HG03432 (cell line): ENCODE data around the gene DNAAF1.
"Not testable (repeated sequence)": the region's sequence is repeated elsewhere in the genome, so short reads cannot be mapped to it uniquely, and the experiment has no call there.

Source experiments
- ATAC-seq: cut with Tn5 transposase; IDR thresholded peaks from one replicate; pipeline ENCODE4 v1.9.1; 2021; ENCODE audit warnings: mild to moderate bottlenecking, moderate library complexity; ENCODE audit not compliant: unreplicated experiment

The DNAAF1 gene

GRCh38 chr16:84182680-84183571, 37.8 kb downstream of the DNAAF1 start:
- no peak for ATAC-seq

- no peak for ATAC-seq
These were observed 38.4 kb downstream of the DNAAF1 start for GRCh38 chr16:84183572-84183875.

GRCh38 chr16:84183911-84184591, 38.9 kb downstream of the DNAAF1 start:
- ATAC-seq: no peak

- ATAC-seq: no peak
These were observed 39.7 kb downstream of the DNAAF1 start for GRCh38 chr16:84184775-84185174.

GRCh38 chr16:84186685-84187437, 41.8 kb downstream of the DNAAF1 start, which contains the start of gene TAF1C:
Gene TAF1C (minus strand): TSS chr16:84187057. CDS start chr16:84184988, 2,069 bp downstream.
- ATAC-seq: peak; percentile 96

GRCh38 chr16:84190731-84191388, 45.8 kb downstream of the DNAAF1 start, which contains the start of gene ADAD2:
Gene ADAD2 (plus strand): TSS chr16:84191157. CDS start chr16:84191231, 74 bp downstream.
- no peak for ATAC-seq

- ATAC-seq: no peak
These were observed 46.4 kb downstream of the DNAAF1 start for GRCh38 chr16:84191466-84191865.

GRCh38 chr16:84193480-84193879, 48.4 kb downstream of the DNAAF1 start:
- ATAC-seq: no peak

- ATAC-seq: no peak
These were observed 48.9 kb downstream of the DNAAF1 start for GRCh38 chr16:84194018-84194417.

GRCh38 chr16:84194470-84195200, 49.5 kb downstream of the DNAAF1 start:
- peak; percentile 63 for ATAC-seq

- ATAC-seq: no peak
These were observed 50.3 kb downstream of the DNAAF1 start for GRCh38 chr16:84195201-84196093.

- ATAC-seq: no peak
These were observed 51.0 kb downstream of the DNAAF1 start for GRCh38 chr16:84196101-84196500.

GRCh38 chr16:84196727-84197394, 51.8 kb downstream of the DNAAF1 start:
- no peak for ATAC-seq

GRCh38 chr16:84197466-84198128, 52.5 kb downstream of the DNAAF1 start:
- ATAC-seq: no peak

- no peak for ATAC-seq
These were observed 53.3 kb downstream of the DNAAF1 start for GRCh38 chr16:84198401-84198800.

- ATAC-seq: no peak
These were observed 54.0 kb downstream of the DNAAF1 start for GRCh38 chr16:84199097-84199496.

GRCh38 chr16:84199861-84200260, 54.8 kb downstream of the DNAAF1 start:
- ATAC-seq: no peak

GRCh38 chr16:84204551-84204950, 59.4 kb downstream of the DNAAF1 start:
- not testable (repeated sequence) for ATAC-seq
